ENCODE data around the gene MIGA2. TPM values are rescaled to one million over a fixed set of nuclear protein-coding genes. Genes with fewer than 3 reads are reported as not detected.

The MIGA2 gene
- total and polyA plus RNA-seq, 9 of the 15 experiments (the other 6 are each of a cell fraction or from before 2014, with no cell fraction given) = 0.15 to 54.1 (median 18.0) TPM

DNA sequence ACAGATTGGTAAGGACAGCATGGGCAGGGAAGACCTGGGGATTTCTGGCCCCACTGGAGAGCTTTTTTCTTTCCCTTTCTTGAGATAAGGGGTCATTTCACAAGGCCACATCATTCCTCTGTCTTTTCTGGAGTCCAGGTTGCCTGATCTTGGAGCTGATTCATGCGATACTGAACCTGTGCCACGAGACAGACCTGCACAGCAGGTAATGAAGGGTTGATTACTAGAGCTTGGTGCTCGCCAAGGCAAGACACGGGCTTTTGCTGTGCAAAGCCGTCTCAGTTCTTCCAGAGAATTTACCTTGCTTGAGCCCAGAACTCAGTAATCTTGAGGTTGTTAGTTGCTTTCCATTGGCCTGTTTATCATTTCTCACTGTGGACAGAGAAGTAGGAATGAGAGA, 49.8 kb upstream of the MIGA2 start:
- POLR2A ChIA-PET = interaction anchor here (0.7 to 1.0 kb wide), 2 partner anchors 35 to 38 kb away, joined by 3 read pairs; no protein-coding TSS in a partner anchor
- DNase-seq (ENCODE audit: extremely low read depth in 1 of 4, low spot score in 3 of 4) (no peak), FAIRE-seq (no peak), ATAC-seq (no peak)
- Histone ChIP-seq H3K79me2 (ENCODE audit: control insufficient read depth, insufficient read depth, low read length) (no peaks in the 10 kb centered on the region), H3K4me2 (ENCODE audit: insufficient read depth, low read length) (no peak overlapping the region), H4K20me1 (replicated peaks; ENCODE audit: control insufficient read depth, insufficient read depth, low read length) (no peaks in the 10 kb centered on the region), H2AFZ (ENCODE audit: low read depth, low read length) (no peak overlapping the region), H3K4me3 (no peak overlapping the region), H3K27me3 (ENCODE audit: control insufficient read depth in 2 of 2, insufficient read depth in 2 of 2, low read length in 2 of 2) (no peaks in the 10 kb centered on the region), H3K36me3 (ENCODE audit: control insufficient read depth, insufficient read depth, low read length) (peaks cover 88% of the 10 kb centered on the region), H3K4me1 (replicated peaks in 1 of 2; ENCODE audit: control insufficient read depth in 2 of 2, insufficient read depth in 2 of 2, low read length in 2 of 2) (no peaks in the 10 kb centered on the region), H3K9me3 (replicated peaks; ENCODE audit: control insufficient read depth, insufficient read depth, low read depth, low read length) (no peaks in the 10 kb centered on the region), H3K9ac (ENCODE audit: insufficient read depth in 1 of 2, low read depth in 2 of 2, low read length in 2 of 2) (no peak overlapping the region), H3K27ac (ENCODE audit: extremely low read depth, low read depth, low read length) (no peak overlapping the region), H3K9me1 (ENCODE audit: control insufficient read depth, insufficient read depth, low read length) (no peaks in the 10 kb centered on the region)
- TF ChIP-seq TSC22D4 (tag; IDR thresholded peaks at IDR 0.05) (no peak), SRSF3 (IDR thresholded peaks at IDR 0.05; ENCODE audit: insufficient read depth, low read length) (no peak), TEAD2 (tag; IDR thresholded peaks at IDR 0.05) (no peak), ZNF75A (CRISPR knock-in tag; IDR thresholded peaks at IDR 0.05) (no peak)
- CTCF ChIA-PET (ENCODE audit: low intra/inter-chr PET ratio) = no interaction called here
- intact Hi-C loops (cut with micrococcal nuclease) (no loop called here), in situ Hi-C loops (cut with MboI) (no loop called here)
- WGBS (ENCODE audit: insufficient coverage, low coverage, missing lambda C conversion rate) = 94% methylated on average over 5 of the region's 5 CpGs
- no TSS peak for BruUV-seq (replicated peaks)

DNA sequence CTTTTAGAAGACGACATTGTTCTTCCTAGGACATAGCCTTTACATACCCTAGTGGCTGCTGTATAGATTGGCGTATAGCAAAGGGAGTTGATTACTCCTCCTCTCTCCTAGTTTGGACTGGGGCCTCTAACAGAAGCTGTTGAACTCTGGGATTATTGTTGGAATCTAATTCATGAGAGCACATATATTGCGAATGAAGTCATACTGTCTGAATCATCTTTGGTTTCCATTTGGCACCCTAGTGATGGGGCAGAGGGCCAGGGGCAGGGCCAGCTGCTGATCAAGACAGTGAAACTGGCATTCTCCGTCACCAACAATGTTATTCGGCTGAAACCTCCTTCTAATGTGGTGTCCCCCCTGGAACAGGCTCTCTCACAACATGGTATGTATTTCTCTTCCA, 48.6 kb upstream of the MIGA2 start:
- DNase-seq (ENCODE audit: extremely low read depth in 1 of 4, low spot score in 3 of 4) (no peak), ATAC-seq (no peak), FAIRE-seq (no peak)
- Histone ChIP-seq H3K4me1 (replicated peaks in 1 of 2; ENCODE audit: control insufficient read depth in 2 of 2, insufficient read depth in 2 of 2, low read length in 2 of 2) (no peaks in the 10 kb centered on the region), H3K4me3 (no peak overlapping the region), H3K36me3 (ENCODE audit: control insufficient read depth, insufficient read depth, low read length) (peaks cover 86% of the 10 kb centered on the region), H3K9me1 (ENCODE audit: control insufficient read depth, insufficient read depth, low read length) (no peaks in the 10 kb centered on the region), H4K20me1 (replicated peaks; ENCODE audit: control insufficient read depth, insufficient read depth, low read length) (no peaks in the 10 kb centered on the region), H3K9me3 (replicated peaks; ENCODE audit: control insufficient read depth, insufficient read depth, low read depth, low read length) (no peaks in the 10 kb centered on the region), H3K79me2 (ENCODE audit: control insufficient read depth, insufficient read depth, low read length) (no peaks in the 10 kb centered on the region), H3K27ac (ENCODE audit: extremely low read depth, low read depth, low read length) (no peak overlapping the region), H2AFZ (ENCODE audit: low read depth, low read length) (no peak overlapping the region), H3K27me3 (ENCODE audit: control insufficient read depth in 2 of 2, insufficient read depth in 2 of 2, low read length in 2 of 2) (no peaks in the 10 kb centered on the region), H3K4me2 (ENCODE audit: insufficient read depth, low read length) (no peak overlapping the region), H3K9ac (ENCODE audit: insufficient read depth in 1 of 2, low read depth in 2 of 2, low read length in 2 of 2) (no peak overlapping the region)
- TF ChIP-seq SREBF2 (CRISPR knock-in tag; IDR thresholded peaks at IDR 0.05) = no peak
- POLR2A ChIA-PET = interaction anchor here (2.1 kb wide), 1 partner anchor 14 kb away, joined by 6 read pairs; no protein-coding TSS in a partner anchor
- 95% methylated on average over 5 of the region's 5 CpGs for whole genome bisulfite sequencing (ENCODE audit: insufficient coverage, low coverage, missing lambda C conversion rate)
- BruUV-seq (replicated peaks) = no TSS peak
- CTCF ChIA-PET (ENCODE audit: low intra/inter-chr PET ratio) = no interaction called here
- in situ Hi-C loops (cut with MboI) = no loop called here
- intact Hi-C loops (cut with micrococcal nuclease) = no loop called here
